Activated CD8-positive, alpha-beta memory T cell treated with anti-CD3 and anti-CD28 coated beads, Interleukin-2, amount 50 U/mL, for 1 hour (primary cell): ENCODE data around the gene CTPS1.

Source experiments
- DNase-seq: peaks from one replicate; pipeline ENCODE4 v3.0.0-alpha.2; 2020; ENCODE audit errors: extremely low read depth

CTPS1 gene

DNA sequence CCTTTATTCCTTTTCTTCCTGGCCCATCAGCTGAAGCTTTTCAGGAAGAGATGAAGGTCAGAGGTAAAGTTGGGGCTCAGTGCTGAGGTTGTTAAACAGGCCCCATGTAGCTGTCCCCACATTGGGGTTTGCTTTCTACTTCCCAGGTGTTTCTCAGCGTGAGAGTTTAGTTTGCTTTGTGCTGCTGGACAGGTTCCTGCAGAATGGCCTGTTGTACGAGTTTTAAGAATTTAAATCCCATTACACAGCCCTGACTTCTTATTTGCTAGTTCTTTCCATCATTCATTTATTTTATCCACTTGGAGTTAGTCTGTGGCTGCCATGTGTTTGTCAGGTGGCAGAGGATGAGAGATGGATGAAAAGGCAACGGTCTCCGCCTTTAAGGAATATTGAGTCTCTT lies 19.2 kb downstream of the CTPS1 start:
- DNase-seq: no peak

DNA sequence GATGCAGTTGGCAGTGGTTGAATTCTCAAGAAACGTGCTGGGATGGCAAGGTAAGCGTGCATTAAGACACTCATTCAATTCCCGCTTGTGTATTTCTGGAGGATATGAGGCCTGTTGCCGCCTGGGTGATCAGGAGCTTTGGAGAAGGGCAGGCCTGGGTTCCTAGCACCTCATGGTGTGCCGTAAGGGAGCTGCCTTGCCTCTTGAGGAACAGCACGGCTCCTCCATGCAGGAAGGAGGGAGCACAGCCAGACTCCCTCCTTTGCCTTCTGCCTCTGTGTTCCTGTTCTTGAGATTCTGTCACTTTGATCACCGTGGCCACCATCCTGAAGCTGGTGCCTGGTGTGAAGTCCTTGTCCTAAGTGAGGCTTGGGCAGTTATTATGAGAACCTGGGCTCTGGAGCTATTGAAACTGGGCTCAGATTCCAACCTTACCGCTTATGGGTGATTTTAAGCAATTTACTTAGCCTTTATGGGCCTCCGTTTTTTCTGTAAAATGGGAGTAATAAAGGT lies 23.7 kb downstream of the CTPS1 start:
- no peak for DNase-seq

DNA sequence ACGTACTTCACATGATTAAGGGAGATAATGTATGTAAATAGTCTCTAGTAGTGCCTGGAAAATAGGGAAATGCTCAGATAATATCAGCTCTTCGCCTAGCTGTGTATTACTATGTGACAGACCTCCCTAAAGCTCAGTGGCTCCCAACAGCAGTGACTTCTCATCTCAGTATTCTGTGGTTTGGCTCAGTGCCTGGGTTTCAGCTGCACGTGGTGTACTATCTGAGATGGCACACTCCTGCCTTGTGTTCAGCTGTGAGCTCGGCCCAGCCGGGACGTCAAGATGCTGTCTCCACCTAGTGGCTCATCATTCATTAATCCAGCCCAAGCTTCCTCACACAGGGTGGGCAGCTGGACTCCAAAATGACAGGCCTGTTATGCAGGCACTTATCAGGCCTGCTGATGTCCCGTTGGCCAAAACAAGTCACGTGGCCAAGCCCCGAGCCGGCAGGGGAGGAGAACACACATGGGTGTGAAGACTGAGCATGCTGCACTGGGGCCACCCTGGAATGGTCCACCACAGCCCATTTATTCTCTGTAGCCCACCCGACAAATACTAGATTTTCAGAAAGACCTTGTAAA lies 24.2 kb downstream of the CTPS1 start:
- DNase-seq: peak; percentile 78

DNA sequence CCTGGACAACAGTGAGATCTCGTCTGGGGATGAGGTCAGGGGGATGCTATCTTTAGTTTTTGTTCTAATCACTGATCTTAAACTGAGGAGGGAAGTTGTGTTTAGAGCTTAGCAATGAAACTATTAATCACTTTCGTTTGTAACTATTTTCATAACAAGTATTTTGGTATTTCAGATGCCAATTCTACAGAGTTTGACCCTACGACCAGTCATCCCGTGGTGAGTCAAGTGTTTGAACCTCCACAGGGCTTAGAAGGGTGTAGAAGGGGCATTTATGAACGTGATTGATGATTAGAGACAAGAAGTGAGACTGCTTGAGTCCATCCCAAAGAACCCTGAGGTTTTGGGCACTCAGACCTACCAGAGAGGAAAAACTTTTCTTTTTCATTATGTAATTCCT lies 26.4 kb downstream of the CTPS1 start:
- no peak for DNase-seq

DNA sequence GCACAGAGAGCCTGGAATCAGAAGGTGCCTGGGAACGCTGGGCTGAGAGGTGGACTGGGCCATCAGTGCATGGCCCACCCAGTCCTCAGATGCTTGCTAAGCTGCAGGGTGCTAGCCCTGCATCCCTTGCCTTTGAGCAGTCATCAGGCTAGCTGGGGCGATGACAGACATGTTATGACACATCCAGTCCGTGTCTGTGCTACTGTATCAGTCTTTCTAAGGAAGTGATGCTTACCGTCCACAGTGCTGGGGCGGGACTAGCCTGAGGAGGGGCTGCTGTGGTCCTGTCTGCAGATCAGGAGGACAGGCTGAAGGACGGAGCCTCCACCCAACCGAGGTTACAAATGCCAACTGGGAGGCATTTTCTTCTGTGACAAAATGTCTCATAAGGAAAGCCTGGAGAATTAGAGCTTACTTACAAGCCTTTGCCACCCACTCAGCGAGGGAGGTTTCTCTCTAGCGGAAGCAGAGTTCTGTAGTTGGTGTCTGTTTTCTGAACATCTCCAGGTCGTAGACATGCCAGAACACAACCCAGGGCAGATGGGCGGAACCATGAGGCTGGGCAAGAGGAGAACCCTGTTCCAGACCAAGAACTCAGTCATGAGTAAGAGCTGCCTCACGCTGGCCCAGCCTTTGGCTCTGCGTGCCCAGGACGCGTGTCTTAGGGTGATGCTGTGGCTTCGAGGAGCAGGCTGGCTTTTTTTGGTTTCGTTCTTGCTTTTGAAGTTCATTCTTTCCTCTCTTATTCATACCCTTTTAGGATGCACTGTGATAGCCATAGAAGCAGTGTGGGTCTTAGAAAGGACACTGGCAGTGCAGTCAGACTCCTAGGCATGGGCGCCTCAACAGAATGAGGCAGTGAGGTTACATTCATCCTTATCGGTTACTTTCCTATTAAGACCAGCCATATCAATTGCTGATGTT lies 27.7 kb downstream of the CTPS1 start:
- no peak for DNase-seq

DNA sequence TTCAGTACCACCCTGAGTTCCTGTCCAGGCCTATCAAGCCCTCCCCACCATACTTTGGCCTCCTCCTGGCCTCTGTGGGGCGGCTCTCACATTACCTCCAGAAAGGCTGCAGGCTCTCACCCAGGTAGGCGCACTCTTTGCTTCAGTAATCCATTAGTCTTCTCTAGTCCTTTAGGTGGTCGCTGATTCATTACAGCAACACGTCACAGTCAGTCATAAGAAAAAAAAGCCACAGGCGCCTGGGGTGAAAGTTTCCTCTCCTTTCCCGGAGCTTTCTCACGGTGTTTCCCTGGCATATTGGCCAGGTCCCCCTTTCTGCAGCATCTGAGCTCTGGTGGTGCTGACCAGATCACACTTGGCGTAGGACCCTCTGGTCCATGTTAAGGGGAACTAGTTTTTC lies 30.0 kb downstream of the CTPS1 start:
- no peak for DNase-seq

DNA sequence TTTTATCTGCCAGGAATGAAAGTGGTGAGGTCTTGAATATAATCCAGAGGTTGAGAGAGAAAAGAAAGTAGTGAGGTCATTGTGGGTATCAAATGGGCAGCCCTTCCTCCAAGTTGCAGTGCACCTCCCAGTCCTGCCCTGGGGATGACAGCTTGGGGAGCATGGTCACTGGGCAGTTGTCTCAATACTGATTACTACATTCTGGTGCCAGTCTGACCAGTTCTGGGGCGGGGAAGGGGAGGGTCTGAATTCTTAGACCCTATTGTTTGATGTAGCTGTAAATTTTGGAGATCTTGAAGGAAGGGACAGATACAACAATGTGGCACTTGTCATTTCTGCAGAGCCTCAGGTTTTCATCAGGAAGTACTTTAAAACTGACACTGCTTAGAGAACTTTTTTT lies 30.8 kb downstream of the CTPS1 start:
- DNase-seq: no peak

DNA sequence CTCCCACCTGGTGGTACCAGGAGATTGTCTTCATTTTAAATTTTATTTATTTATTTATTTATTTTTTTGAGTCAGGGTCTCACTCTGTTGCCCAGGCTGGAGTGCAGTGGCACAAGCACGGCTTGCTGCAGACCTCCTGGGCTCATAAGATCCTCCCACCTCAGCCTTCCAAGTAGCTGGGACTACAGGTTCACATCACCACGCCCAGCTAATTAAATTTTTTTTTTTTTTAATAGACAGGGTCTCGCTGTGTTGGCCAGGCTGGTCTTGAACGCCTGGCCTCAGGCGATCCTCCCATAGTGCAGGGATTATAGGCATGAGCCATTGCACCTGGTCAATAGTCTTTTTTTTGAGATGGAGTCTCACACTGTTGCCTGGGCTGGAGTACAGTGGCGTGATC lies 33.5 kb downstream of the CTPS1 start:
- no peak for DNase-seq

DNA sequence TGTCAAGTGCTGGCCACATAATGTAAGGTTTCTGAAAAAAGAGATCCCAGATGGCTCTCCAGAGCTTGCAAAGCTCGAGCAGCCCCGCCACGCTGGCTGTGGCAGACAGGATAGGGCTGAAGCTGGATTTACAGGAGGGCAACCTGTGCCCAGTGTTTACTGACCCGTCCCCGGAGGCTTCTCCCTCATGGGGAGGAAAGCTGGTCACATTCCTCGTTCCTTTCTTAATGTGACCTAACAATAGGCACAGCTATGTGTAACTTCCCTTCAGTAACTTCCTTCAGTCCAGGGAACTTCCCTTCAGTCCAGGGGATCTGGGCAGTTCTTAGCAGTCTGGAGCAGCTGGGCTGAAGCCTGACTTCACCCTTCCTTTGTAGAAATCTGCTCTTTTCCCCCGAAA lies 34.3 kb downstream of the CTPS1 start:
- no peak for DNase-seq

DNA sequence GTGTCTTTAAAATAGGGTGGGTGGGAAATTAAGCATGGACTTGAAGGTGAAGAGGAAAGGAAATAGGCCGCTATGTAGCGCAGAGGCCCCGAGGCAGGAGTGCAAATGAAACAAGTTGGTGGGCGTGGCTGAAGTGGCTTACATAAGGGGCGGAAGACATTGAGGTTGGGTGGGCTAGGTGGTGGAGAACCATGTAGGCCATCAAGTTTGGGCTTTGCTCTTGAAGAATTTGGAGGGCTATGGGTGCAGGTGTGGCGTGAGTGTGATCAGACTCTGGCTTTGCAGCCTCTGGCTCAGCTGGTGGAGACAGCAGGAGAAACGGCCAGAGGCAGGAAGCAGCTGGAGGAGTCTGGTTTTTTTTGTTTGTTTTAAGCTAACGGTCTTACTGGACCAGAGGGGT lies 35.4 kb downstream of the CTPS1 start:
- DNase-seq: no peak

DNA sequence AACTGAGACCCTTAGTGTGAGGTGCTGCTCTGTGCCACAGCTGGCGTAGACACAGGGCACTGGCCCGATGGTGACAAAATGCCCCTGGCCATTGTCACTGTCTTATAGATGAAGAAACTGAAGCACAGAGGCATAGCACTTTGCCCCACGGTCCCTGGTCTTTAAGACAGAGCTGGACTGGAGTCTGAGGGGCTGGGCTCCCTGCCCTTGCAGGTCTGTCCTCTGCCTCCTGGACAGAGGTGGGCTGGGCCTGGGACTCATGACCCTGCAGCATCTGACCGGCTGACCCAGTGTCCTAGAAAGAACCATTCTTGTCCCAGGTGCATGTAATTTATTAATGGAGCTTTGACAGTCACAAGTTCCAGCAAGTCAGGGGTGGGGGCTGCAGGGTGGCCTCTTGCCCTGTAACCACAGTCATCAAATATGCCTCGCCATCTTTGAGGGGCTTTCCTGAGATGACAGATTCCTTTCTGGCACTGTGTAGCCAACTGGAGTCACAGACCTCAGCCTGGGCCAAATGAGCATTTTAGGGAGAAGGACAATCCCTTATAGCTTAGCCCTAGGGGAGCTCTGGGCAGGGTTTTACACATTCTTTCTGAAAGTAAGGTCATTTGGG lies 35.9 kb downstream of the CTPS1 start:
- no peak for DNase-seq

DNA sequence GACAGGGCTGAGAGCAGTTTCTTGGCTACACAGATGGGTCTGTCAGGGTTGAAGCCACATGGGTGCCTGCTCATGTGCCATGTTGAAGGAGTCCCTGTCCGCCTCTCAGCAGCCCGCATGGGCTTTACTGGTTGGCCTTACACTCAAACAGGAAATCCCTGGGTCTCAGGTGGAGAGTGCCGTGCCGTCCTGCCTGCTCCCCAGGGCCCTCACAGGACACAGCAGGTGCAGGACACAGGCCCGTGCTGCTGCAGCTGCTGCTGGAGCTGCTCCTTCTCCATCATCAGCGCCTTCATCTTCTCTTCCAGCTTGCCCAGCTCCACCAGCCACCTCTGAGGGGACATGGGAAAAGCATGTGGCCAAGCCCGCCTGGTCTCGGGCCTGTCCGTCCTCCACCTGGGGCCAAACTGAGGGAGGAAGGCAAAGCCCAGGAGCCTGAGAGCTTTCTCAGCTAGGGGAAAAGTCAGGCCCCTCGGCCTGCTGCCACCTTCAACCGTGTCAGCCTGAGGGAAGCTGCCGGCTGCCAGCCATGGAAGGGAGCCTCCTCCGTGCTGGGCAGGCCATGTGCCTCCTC lies 36.5 kb downstream of the CTPS1 start:
- no peak for DNase-seq

DNA sequence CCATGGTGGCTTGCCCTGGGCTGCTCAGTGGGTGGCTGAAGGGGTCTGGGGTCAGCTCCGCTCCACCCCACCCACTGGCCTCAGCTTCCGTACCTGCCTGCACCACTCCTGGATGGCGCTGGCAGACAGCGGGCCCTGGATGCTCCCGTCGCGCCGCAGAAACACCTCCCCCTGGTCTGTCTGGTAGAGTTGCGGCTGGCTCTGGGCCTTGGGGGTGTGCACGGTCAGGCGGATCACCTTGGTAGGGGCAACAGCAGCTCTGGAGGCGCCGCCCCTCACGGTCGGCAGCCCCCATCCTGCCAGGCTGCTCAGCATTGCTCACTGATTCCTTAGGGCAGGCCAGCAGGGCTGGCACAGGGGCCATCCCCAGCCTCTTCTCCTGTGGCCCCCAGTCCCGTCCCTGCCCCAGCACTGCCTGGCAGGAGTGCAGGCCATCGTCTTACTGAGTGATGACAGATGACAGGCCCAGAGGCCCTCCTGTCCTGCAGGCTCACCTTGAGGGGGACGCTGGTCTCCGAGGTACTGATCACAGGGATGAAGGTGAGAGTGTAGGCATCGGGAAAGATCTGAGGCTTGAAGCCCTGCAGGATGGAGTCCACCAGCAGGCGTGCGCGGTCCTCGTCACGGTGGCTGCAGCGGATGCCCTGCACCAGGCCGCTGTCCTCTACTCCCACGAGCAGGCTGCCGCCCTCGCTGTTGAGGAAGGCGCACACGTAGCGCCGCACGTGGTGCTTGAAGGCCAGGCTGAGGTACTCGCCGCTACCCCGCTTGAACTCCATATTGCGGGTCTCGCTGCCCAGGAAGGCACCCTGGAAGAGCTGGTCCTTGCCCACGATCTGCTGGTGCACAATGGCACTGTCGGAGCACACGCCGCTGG lies 37.9 kb downstream of the CTPS1 start:
- no peak for DNase-seq

DNA sequence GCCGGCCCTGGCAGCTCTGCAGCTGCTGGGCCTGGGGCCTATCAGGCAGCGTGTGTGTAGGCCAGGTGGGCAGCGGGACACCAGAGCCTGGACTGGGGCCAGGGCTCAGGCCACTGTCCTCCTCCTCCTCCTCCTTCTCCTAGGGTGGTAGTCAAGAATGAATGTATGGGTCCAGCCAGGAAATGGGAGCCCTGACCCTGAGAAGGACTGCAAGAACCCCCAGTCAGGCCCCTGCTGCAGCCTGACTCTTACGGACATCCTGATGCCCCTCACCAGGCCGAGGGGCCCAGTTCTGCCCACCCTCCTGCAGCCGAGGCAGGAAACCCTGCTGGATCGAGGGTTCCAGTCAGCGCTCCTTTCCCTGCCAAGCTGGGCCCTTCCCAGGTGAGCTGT lies 38.5 kb downstream of the CTPS1 start:
- DNase-seq: no peak

DNA sequence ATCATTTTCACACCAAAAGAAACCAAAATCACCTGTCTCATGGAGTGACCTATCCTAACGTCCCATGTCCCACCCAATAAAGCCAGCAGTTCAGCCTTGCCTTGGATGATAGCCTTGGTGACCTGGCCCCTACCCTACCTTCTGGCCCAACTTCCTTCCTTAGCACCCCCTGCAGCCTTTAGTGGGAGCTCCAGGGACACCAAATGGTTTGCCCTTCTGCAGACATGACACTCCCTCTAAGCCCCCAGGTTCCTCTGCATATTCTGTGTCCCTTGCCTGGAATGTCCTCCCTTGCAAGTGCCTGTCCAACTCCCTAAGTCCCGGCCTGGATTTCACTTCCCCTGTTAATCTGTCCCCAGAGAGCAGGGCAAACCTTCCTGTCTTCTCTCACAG lies 39.9 kb downstream of the CTPS1 start:
- no peak for DNase-seq

DNA sequence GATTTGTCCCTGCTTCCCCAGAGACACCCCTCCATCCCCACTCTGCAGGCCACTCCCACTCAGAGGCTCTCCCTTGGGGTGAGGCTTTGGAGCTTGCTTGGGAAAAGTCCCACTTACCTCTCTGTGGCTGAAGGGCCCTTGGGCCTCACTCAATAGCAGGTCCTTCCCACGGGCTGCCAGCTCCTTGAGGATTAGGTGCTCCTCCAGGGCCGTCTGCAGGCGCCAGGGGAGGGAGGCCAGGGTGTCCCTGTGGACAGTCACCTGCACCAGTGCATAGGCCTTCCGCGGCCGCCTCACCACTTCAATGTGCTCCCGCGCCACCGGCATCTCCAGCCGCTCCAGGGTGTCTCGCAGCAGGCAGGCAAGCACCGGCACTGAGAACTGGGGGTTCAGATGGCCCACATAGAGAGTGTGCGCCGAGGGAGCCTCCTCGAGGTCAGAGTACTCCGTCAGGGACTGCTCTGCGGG lies 40.6 kb downstream of the CTPS1 start:
- DNase-seq: no peak

DNA sequence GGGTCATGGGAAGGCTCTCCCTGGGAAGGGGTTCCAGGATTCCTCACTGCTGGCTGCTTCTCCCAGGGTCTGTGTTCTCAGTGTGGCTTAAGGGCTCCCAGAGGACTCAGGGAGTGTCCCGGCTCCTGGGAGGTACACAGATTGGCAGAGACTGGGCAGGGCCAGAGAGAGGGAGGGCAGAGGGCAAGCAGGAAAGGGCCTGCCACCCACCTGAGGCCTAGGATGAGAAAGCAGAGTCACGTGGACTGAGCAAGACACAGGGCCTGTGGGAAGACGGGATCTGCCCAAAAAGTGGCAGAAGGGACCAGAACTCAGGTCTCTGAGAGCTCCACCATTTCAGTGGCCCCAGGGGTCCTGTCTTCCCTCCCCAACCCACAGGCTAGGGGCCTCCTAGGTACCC lies 41.2 kb downstream of the CTPS1 start:
- no peak for DNase-seq

DNA sequence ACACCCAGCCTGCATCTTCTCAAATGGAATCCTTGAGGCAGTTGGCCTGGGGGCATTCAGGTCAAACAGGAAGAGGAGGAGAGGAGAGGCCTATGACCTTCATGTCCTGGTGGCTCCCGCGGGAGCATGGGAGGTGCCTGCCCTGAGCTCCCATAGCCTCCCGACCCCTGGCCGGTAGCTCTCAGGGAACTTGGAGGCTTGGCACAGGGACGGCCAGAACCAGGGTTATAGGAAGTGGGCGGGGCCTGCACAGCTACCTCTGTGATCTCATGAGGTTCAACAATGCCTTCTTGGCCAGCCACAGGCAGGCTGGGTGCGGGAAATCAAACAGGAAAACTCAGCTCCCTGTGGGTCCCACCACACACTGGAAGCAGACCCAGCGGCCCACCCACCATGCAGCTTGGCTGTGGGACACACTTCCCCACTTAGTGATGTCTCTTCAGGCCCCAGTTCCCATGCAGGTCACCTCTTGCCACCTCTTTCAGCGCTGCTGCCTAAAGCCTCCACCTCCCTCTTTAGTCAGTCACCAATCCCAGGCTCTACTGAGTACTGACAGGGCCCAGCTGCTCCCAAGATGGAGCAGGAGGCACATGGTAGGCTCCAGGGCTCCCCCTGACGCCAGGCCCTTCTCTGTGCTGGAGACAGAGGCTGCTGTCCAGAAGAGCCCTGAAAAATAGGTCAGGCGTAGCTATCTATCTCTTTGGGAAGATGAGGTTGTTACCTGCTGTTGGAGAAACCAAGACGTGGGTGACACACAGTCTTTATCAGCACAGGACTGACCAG lies 42.2 kb downstream of the CTPS1 start, which contains the start of gene SLFNL1:
Gene SLFNL1, minus strand, starts transcription at position 200 of the 783 bp plus-strand sequence. CDS start 1,065 bp downstream, outside the sequence.
- DNase-seq: no peak

DNA sequence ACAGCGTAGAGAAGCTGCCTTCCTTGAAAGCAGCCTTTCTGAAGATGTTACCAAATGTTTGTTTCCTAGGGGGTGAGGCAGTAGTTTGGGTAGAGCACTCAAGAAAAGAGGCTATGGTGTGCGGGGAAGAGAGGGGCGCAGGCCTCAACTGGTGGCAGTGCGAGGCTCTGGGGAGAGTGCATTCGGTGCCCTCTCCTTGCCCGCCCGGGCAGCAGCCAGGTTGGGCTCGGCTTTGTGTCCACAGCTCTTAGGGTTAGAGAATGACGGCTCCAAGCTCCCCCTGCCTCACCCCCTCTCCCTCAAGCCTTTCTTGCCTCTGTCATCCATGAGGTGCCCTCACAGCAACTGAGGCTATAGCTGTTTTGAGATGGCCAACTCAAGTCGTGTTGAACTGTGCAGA lies 42.9 kb downstream of the CTPS1 start:
- DNase-seq: no peak

DNA sequence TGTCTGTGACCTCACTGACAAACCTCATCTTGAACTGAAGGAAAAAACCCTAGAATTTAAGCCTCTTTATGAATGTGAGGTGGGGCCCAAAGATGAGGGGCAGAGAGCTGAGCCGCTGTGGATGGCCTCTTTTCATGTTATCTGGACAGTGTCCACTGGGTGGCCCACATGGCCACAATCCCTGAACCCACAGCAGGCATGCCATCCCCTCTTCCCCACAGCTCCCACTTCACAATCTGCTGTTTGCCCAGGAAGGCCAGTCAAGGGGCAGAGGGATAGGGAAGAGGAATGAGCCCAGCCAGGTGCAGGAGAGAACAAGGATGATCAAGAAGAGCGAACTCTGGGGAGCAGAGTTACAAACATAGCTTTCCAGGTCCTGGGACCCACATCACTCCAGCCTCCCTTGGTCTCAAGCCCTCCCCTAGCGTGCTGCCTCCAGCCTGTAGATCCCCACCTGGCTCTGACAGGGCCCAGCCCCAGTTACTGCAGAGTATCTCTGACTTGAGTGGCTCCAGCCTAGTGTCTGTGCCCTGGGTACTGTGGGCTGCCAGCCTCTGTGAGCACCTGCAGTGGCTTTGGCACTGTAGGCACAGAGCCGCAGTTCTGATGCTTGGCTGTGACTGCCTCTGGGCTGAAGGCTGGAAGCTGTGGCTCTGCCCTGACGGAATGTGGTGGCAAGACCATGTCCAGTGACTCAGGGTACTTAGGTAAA lies 43.9 kb downstream of the CTPS1 start:
- no peak for DNase-seq
